IMR-90 (cell line): ENCODE data around the gene NLRC5. TPM values are rescaled to one million over a fixed set of nuclear protein-coding genes. Genes with fewer than 3 reads are reported as not detected.

Source experiments
- ATAC-seq: fragments of 200-7000 bp; cut with Tn5 transposase; 2 replicates; pipeline ENCODE4 v1.9.1; 2020; ENCODE audit warnings: low read depth, mild to moderate bottlenecking, moderate library complexity
- BruUV-seq: library from RNA; stranded (reverse); fragments of 400-500 nt; replicated peaks from 2 replicates; lab custom pipeline; 2021; lab: Mats Ljungman, UMichigan
- CTCF ChIA-PET: fragments of 300-600 bp; formaldehyde crosslinking; extraction: SDS; loops from one replicate; lab custom pipeline; 2021; ENCODE audit warnings: antibody characterized with exemption; lab: Yijun Ruan, JAX
- POLR2A ChIA-PET: fragments of 300-600 bp; sonication (Branson Sonifier 250); formaldehyde crosslinking; loops from one replicate; lab custom pipeline; 2022; ENCODE audit warnings: antibody characterized with exemption; ENCODE audit not compliant: unreplicated experiment; lab: Charles Lee
- DNase-seq: peaks from one replicate; pipeline ENCODE4 v3.0.0; 2013
- H2AFZ ChIP-seq: replicated peaks from 2 replicates; pipeline ENCODE3; 2013; ENCODE audit warnings: low read length, mild to moderate bottlenecking; ENCODE audit not compliant: poor library complexity
- H2AK5ac ChIP-seq: 2 replicates; pipeline ENCODE4 v1.6.1; 2013; ENCODE audit warnings: low read depth, low read length, inconsistent platforms
- H2AK9ac ChIP-seq: replicated peaks from 2 replicates; pipeline ENCODE3; 2013; ENCODE audit warnings: mild to moderate bottlenecking, low read depth, low read length, moderate library complexity; ENCODE audit not compliant: poor library complexity
- H2BK120ac ChIP-seq: 2 replicates; pipeline ENCODE4 v1.6.1; 2013; ENCODE audit warnings: low read depth, low read length, inconsistent platforms
- H2BK15ac ChIP-seq: 3 replicates; pipeline ENCODE4 v1.6.1; 2013; ENCODE audit warnings: low read depth, low read length, inconsistent platforms
- H2BK20ac ChIP-seq: 2 replicates; pipeline ENCODE4 v1.6.1; 2013; ENCODE audit warnings: low read depth, mild to moderate bottlenecking, inconsistent platforms, low read length, moderate library complexity
- H2BK5ac ChIP-seq: 2 replicates; pipeline ENCODE4 v1.6.1; 2013; ENCODE audit warnings: mild to moderate bottlenecking, low read depth, low read length, inconsistent platforms; ENCODE audit not compliant: poor library complexity, severe bottlenecking
- H3K14ac ChIP-seq: replicated peaks from 2 replicates; pipeline ENCODE4 v1.6.1; 2013; ENCODE audit warnings: low read depth, low read length, inconsistent platforms
- H3K18ac ChIP-seq: 2 replicates; pipeline ENCODE4 v1.6.1; 2013; ENCODE audit warnings: low read depth, low read length, control low read depth
- H3K23ac ChIP-seq: 2 replicates; pipeline ENCODE4 v1.6.1; 2013; ENCODE audit warnings: low read depth, low read length, inconsistent platforms
- H3K27ac ChIP-seq: 2 replicates; pipeline ENCODE4 v1.5.1; 2013; ENCODE audit warnings: mild to moderate bottlenecking, control low read depth, low read length; ENCODE audit not compliant: insufficient read depth
- H3K27me3 ChIP-seq: 2 replicates; pipeline ENCODE4 v1.6.1; 2013; ENCODE audit warnings: low read length; ENCODE audit not compliant: control insufficient read depth, insufficient read depth
- H3K36me3 ChIP-seq: 2 replicates; pipeline ENCODE4 v1.6.1; 2013; ENCODE audit warnings: low read length, mixed read lengths; ENCODE audit not compliant: control insufficient read depth, insufficient read depth
- H3K4ac ChIP-seq: 2 replicates; pipeline ENCODE4 v1.6.1; 2013; ENCODE audit warnings: low read depth, low read length, inconsistent platforms
- H3K4me1 ChIP-seq: 2 replicates; pipeline ENCODE4 v1.6.1; 2013; ENCODE audit warnings: low read length, mixed read lengths; ENCODE audit not compliant: control insufficient read depth, insufficient read depth
- H3K4me2 ChIP-seq: 2 replicates; pipeline ENCODE4 v1.6.1; 2013; ENCODE audit warnings: low read depth, mild to moderate bottlenecking, control low read depth, low read length, moderate library complexity
- H3K4me3 ChIP-seq: 2 replicates; pipeline ENCODE4 v1.5.1; 2013; ENCODE audit warnings: low read depth, mild to moderate bottlenecking, control low read depth, low read length, moderate library complexity; ENCODE audit not compliant: insufficient read depth
- H3K56ac ChIP-seq: 2 replicates; pipeline ENCODE4 v1.6.1; 2013; ENCODE audit warnings: low read length, inconsistent platforms; ENCODE audit not compliant: insufficient read depth; ENCODE audit errors: extremely low read depth
- H3K79me1 ChIP-seq, 2 experiments: 2 replicates each; pipeline ENCODE4 v1.6.1; 2013; ENCODE audit warnings: low read length in 2 of 2, inconsistent platforms in 1 of 2, low read depth in 1 of 2
- H3K9ac ChIP-seq: 2 replicates; pipeline ENCODE4 v1.6.1; 2013; ENCODE audit warnings: low read depth, low read length, control low read depth
- H3K9me1 ChIP-seq: 2 replicates; pipeline ENCODE4 v1.6.1; 2013; ENCODE audit warnings: low read length, inconsistent platforms; ENCODE audit not compliant: insufficient read depth
- H3K9me3 ChIP-seq: 2 replicates; pipeline ENCODE4 v1.6.1; 2013; ENCODE audit warnings: low read length; ENCODE audit not compliant: control insufficient read depth, insufficient read depth
- H4K20me1 ChIP-seq: 2 replicates; pipeline ENCODE4 v1.6.1; 2013; ENCODE audit warnings: low read length, inconsistent platforms; ENCODE audit not compliant: insufficient read depth
- H4K5ac ChIP-seq: 2 replicates; pipeline ENCODE4 v1.6.1; 2013; ENCODE audit warnings: mild to moderate bottlenecking, low read depth, low read length, control low read depth
- H4K8ac ChIP-seq, 2 experiments: 2 replicates each; pipeline ENCODE4 v1.6.1; 2013; ENCODE audit warnings: low read depth in 2 of 2, low read length in 2 of 2, control low read depth in 1 of 2, inconsistent platforms in 1 of 2
- H4K91ac ChIP-seq: 2 replicates; pipeline ENCODE4 v1.6.1; 2013; ENCODE audit warnings: low read depth, low read length, inconsistent platforms; ENCODE audit not compliant: insufficient read depth
- BHLHE40 ChIP-seq: fragments of 150-350 bp; IDR thresholded peaks from 2 replicates; pipeline ENCODE4 v1.6.1; 2016; ENCODE audit warnings: mild to moderate bottlenecking, low read depth, low read length
- CEBPB ChIP-seq: IDR thresholded peaks from 2 replicates; pipeline ENCODE4 v1.6.1; 2012; ENCODE audit warnings: low read depth, low read length, improper control_type of control experiment
- CHD1 ChIP-seq: IDR thresholded peaks from 2 replicates; pipeline ENCODE4 v1.6.1; 2012; ENCODE audit warnings: low read depth, low read length, improper control_type of control experiment
- FOS ChIP-seq: fragments of 150-350 bp; IDR thresholded peaks from 2 replicates; pipeline ENCODE4 v1.6.1; 2016; ENCODE audit warnings: low read depth, low read length
- MAFK ChIP-seq: IDR thresholded peaks from 2 replicates; pipeline ENCODE4 v1.6.1; 2012; ENCODE audit warnings: low read depth, low read length, improper control_type of control experiment
- MXI1 ChIP-seq: IDR thresholded peaks from 2 replicates; pipeline ENCODE4 v1.6.1; 2012; ENCODE audit warnings: low read depth, mild to moderate bottlenecking, low read length, moderate library complexity, borderline replicate concordance
- POLR2A ChIP-seq: IDR thresholded peaks from 2 replicates; pipeline ENCODE4 v1.6.1; 2012; ENCODE audit warnings: mild to moderate bottlenecking, low read depth, low read length
- RAD21 ChIP-seq: IDR thresholded peaks from 2 replicates; pipeline ENCODE4 v1.6.1; 2012; ENCODE audit warnings: low read length, improper control_type of control experiment
- RFX5 ChIP-seq: IDR thresholded peaks from 2 replicates; pipeline ENCODE4 v1.8.0; 2012; ENCODE audit warnings: low read depth, mild to moderate bottlenecking, low read length, moderate library complexity
- SMC3 ChIP-seq: fragments of 150-350 bp; IDR thresholded peaks from 2 replicates; pipeline ENCODE4 v1.6.1; 2016; ENCODE audit warnings: low read depth, mild to moderate bottlenecking, antibody characterized with exemption, low read length, moderate library complexity
- WGBS, 2 experiments: methylation state at CpG; one replicate each; pipeline versions ENCODE4 v1.1.5 to v1.1.7; 2013; ENCODE audit warnings: missing lambda C conversion rate in 2 of 2; ENCODE audit not compliant: insufficient read length in 1 of 2; ENCODE audit errors: extremely low coverage in 2 of 2; 5-methylcytosine and 5-hydroxymethylcytosine counted together
- dilution Hi-C: fragments of 300-500 bp; cut with HindIII; formaldehyde crosslinking; loops from one replicate; pipeline ENCODE4 v1.14.3; 2018; ENCODE audit warnings: low sequenced_read_pairs; ENCODE audit not compliant: unreplicated experiment
- in situ Hi-C: fragments of 300-500 bp; cut with MboI; formaldehyde crosslinking; loops from 3 replicates; pipeline ENCODE4 v1.14.3; 2019; ENCODE audit warnings: low sequenced_read_pairs, inconsistent platforms, mixed read lengths
- intact Hi-C: fragments of 100-400 bp; cut with micrococcal nuclease; formaldehyde crosslinking; loops from 2 replicates; pipeline ENCODE4 v1.10.0; 2022
- polyA plus RNA-seq, 3 experiments: library from polyadenylated mRNA; depleted of rRNA; stranded (reverse); fragments of >200 nt; gene quantifications; 2 replicates each; pipeline ENCODE4 v1.2.3, GENCODE V29; 2012; ENCODE audit warnings: low replicate concordance in 1 of 3
- total RNA-seq: library from RNA; depleted of rRNA; stranded (reverse); fragments of >200 nt; gene quantifications from 2 replicates; pipeline ENCODE4 v1.2.3, GENCODE V29; 2012
- TF ChIP-seq, protein P1 (sequence below): conservative IDR thresholded peaks from 2 replicates; pipeline ENCODE4 v1.5.1; 2012; ENCODE audit warnings: mild to moderate bottlenecking, low read depth, low read length, improper control_type of control experiment
- TF ChIP-seq, protein P2 (sequence below): fragments of 150-350 bp; IDR thresholded peaks from 2 replicates; pipeline ENCODE4 v1.6.1; 2016; ENCODE audit warnings: low read depth, mild to moderate bottlenecking, low read length, moderate library complexity, borderline replicate concordance

Gene NLRC5
- total and polyA plus RNA-seq, 2 of the 4 experiments (the other 2 are of a cell fraction) = 9.1 to 14.9 TPM

DNA sequence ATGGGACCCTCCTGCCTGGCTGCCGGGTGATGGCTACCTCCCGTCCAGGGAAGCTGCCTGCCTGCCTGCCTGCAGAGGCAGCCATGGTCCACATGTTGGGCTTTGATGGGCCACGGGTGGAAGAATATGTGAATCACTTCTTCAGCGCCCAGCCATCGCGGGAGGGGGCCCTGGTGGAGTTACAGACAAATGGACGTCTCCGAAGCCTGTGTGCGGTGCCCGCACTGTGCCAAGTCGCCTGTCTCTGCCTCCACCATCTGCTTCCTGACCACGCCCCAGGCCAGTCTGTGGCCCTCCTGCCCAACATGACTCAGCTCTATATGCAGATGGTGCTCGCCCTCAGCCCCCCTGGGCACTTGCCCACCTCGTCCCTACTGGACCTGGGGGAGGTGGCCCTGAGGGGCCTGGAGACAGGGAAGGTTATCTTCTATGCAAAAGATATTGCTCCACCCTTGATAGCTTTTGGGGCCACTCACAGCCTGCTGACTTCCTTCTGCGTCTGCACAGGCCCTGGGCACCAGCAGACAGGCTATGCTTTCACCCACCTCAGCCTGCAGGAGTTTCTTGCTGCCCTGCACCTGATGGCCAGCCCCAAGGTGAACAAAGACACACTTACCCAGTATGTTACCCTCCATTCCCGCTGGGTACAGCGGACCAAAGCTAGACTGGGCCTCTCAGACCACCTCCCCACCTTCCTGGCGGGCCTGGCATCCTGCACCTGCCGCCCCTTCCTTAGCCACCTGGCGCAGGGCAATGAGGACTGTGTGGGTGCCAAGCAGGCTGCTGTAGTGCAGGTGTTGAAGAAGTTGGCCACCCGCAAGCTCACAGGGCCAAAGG lies 36.8 kb downstream of the NLRC5 start:
- POLR2A ChIA-PET = no interaction called here
- Histone ChIP-seq H3K4me2 (no peak overlapping the region), H3K9me1 (peaks cover 18% of the 10 kb centered on the region), H3K4me3 (no peak overlapping the region), H3K4me1 (0 out of 2 replicates have a peak, but pooled peaks cover 2% of the 10 kb centered on the region), H2BK15ac (no peak overlapping the region), H2AK9ac (peak overlapping the region; percentile 76), H2BK120ac (no peak overlapping the region), H3K4ac (no peak overlapping the region), H3K27me3 (no peaks in the 10 kb centered on the region), H2AFZ (peak overlapping the region; percentile 32), H2AK5ac (no peak overlapping the region), H3K56ac (no peak overlapping the region), H3K9me3 (no peaks in the 10 kb centered on the region), H3K36me3 (peaks cover 20% of the 10 kb centered on the region), H3K23ac (no peak overlapping the region), H3K9ac (no peak overlapping the region), H4K8ac (no peak overlapping the region), H4K91ac (no peak overlapping the region), H2BK5ac (no peak overlapping the region), H3K27ac (no peak overlapping the region), H4K20me1 (peaks cover 4% of the 10 kb centered on the region; the same call in 1 of the 2 replicates), H3K18ac (no peak overlapping the region), H4K5ac (no peak overlapping the region), H3K14ac (no peak overlapping the region), H3K79me1 (no peaks in the 10 kb centered on the region), H2BK20ac (no peak overlapping the region)
- ATAC-seq (no peak), DNase-seq (no peak)
- 92% methylated on average over 9 of the region's 21 CpGs; no CpG with 5 or more reads in 1 of the 2 experiments for WGBS, 2 experiments
- dilution Hi-C loops (no loop called here), in situ Hi-C loops (no loop called here), intact Hi-C loops (no loop called here)
- BruUV-seq = no TSS peak
- CTCF ChIA-PET = no interaction called here
- TF ChIP-seq, protein P1, sequence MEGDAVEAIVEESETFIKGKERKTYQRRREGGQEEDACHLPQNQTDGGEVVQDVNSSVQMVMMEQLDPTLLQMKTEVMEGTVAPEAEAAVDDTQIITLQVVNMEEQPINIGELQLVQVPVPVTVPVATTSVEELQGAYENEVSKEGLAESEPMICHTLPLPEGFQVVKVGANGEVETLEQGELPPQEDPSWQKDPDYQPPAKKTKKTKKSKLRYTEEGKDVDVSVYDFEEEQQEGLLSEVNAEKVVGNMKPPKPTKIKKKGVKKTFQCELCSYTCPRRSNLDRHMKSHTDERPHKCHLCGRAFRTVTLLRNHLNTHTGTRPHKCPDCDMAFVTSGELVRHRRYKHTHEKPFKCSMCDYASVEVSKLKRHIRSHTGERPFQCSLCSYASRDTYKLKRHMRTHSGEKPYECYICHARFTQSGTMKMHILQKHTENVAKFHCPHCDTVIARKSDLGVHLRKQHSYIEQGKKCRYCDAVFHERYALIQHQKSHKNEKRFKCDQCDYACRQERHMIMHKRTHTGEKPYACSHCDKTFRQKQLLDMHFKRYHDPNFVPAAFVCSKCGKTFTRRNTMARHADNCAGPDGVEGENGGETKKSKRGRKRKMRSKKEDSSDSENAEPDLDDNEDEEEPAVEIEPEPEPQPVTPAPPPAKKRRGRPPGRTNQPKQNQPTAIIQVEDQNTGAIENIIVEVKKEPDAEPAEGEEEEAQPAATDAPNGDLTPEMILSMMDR = no peak
- TF ChIP-seq RAD21 (no peak), CEBPB (no peak), CHD1 (no peak), SMC3 (no peak), BHLHE40 (no peak), POLR2A (no peak), MAFK (no peak), MXI1 (no peak), FOS (no peak), RFX5 (no peak)
- TF ChIP-seq, protein P2, sequence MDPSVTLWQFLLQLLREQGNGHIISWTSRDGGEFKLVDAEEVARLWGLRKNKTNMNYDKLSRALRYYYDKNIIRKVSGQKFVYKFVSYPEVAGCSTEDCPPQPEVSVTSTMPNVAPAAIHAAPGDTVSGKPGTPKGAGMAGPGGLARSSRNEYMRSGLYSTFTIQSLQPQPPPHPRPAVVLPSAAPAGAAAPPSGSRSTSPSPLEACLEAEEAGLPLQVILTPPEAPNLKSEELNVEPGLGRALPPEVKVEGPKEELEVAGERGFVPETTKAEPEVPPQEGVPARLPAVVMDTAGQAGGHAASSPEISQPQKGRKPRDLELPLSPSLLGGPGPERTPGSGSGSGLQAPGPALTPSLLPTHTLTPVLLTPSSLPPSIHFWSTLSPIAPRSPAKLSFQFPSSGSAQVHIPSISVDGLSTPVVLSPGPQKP = no peak
